Measurements from ENCODE around the gene SLC17A6.
A peak's percentile ranks its signal among the peaks of the same experiment; 100 is the strongest.

SLC17A6 gene

DNA sequence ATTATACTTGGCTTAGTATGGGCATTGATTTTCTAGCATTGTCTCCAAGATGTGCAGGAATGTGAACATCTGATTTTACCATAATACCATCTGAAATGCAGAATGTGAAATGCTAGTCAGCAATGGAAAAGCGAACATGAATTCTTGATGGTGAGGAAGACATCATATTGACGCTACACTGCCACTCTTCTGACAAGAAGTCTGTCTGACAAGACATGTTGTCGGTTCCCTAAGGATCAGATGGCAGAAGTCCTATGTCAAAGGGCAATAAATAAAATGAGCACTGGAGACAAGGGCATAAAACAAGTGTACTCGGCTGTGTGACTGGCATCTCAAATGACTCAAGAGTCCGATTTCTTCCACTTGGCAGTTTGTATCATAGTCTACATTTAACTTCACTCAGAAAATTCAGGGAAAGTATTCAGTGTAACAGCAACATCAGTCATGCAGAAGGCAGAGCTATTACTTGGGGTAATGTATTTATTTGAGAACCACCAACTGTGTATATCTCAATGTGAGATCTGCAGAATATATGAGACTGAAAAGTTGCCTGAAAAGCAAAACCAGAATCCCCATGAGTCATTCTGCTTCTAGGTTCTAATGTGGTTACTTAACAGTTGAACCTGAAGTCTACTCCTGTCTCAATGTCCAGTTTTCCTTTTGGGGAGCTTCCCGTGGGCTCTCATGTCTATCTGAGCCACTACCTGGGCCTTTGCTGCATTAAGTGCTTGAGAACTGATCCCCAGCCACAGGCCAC lies 51.5 kb downstream of the SLC17A6 start:
- no peak for DNase-seq (ENCODE audit: low spot score)

DNA sequence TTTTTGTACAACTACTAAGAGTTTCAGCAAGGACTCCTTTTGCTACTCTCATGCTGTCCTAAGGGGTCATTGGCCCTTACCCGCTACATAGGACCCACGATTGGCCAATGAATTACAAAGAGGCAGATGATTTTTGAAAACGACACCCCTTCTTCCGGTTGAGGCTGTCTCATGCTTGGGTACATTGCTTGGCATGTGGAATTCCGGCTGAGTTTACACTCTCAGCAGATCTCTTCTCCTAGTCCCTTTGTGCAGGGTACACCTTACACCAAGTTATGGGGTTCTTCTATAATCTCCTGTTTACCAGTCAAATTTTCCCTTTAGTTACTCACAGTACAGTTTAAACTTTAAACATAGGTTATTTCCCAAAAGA lies 52.1 kb downstream of the SLC17A6 start:
- DNase-seq (ENCODE audit: low spot score), result no peak

DNA sequence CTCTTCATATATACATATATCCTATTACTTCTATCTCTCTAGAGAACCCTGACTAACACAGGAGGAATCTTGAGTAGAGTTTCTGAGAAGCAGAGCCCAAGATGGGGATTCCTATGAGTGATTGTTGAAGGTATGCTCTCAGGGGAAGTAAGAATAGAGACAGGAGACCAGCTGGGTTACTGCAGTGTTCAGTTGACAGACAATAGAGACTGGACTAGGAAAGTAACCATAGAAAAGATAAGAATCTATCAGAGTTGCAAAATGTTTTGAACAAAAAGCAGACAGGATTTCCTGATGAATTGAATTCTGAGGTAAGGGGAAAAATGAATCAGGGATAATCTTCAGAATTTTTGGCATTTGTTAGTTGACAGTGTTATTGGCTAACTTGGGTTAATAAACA lies 54.4 kb downstream of the SLC17A6 start:
- no peak for DNase-seq (ENCODE audit: low spot score)

DNA sequence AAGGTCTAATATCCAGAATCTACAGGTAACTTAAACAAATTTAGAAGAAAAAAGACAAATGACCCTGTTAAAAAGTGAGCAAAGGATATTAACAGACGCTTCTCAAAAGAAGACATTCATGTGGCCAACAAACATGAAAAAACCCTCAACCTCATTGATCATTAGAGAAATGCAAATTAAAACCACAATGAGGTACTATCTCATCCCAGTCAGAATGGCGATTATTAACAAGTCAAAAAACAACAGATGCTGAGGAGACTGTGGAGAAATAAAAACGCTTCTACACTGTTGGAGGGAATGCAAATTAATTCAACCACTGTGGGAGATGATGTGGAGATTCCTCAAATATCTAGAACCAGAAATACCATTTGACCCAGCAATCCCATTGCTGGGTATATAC lies 67.2 kb downstream of the SLC17A6 start:
- DNase-seq (ENCODE audit: low spot score), result no peak

DNA sequence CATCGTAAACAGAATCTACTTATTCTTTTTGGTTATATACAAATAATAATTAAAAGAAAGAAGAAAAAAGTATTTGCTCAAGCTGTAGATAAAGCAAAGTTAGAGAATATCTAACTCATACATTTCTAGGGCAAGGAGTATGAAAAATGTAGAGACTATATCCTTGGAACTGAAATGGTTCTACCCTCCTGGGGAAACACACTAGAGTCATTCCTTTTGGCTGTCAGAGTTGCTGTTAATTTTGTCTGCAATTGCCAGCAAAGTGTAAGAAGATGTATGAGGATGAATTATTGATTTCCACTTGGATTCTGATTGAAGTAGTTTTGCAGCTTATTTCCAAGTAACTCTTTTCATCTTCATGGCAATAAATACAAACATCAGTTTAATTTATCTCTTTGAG lies 69.1 kb downstream of the SLC17A6 start:
- no peak for DNase-seq (ENCODE audit: low spot score)

DNA sequence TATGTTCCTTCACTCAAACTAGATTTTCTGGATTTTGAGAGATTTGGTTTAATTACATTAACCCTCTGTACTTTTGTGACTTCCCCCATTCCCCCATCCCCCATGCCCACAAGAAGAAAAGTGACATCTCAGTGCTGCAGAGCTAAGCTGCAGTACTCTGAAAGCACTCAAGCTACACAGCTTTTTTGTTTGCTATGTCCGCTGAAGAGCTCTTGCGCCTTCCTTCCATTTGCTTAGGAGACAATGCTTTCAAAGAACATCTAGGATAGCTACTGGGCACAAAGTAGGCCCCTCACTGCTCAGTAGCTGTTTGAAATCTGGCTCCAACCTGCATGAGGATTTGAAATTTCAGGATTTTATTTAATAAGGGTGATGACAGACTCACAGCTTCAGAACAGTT lies 69.7 kb downstream of the SLC17A6 start:
- DNase-seq (ENCODE audit: low spot score), result no peak

DNA sequence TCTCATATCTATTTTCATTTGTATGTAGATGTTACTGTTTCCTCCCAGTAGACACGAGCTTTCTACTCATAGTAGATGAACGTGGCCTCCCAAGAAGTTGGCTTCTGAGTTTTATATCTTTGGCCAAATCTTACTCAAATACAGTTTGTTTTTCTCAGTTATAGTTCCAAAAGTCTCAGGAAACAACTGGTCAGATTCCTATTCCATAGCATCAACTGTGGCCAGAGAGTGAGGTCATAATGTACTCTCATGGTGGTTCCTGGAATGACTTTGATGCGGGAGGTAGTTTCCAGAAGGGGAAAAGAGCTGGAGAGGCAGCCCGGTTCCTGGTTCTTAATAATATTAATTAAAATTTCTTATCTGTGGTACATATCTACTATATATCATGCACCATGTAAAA lies 77.3 kb downstream of the SLC17A6 start:
- DNase-seq (ENCODE audit: low spot score), result no peak

DNA sequence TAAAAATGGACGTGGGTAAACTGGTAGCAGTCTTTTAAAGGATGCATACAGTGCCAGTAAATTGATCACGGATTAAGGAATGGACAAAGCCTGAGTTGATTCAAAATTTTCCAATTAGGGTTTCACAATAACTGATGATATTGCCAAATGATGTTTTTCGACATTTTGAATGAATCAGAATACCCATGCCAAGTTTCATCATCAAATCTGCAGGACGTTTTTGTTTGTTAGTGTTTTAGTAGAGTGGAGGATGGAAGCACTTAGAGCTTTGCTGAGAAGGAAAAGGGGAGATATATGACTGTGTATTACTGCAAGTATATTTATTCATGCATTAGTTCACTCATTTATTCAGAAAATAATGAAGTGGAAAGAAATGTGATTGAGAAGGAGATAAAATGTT lies 78.3 kb downstream of the SLC17A6 start:
- peak; percentile 5 for DNase-seq (ENCODE audit: low spot score)

DNA sequence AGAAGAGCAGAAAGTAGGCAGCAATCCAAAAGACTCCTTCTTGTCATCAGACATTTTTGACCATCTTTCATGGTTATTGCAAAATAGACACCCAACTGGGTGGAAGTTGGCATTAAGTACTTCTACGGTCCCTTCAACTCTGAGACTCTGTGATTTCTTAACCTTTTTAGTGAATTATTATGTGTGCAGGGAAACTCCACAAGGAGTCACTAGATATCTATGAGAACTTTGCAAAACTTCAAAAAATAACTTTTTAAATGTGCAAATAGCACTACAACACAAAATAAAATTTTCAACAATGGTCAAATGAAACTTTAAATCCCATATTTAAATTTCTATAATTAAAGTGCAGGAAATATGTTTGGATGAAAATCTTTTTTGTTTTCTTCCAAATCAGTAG lies 88.7 kb downstream of the SLC17A6 start:
- DNase-seq (ENCODE audit: low spot score), result no peak
